Ishikawa (cell line): ENCODE data around the gene LRP1.

Experiments
- CEBPB ChIP-seq: IDR thresholded peaks from 2 replicates; pipeline ENCODE4 v1.6.1; 2012
- CREB1 ChIP-seq: IDR thresholded peaks from 2 replicates; pipeline ENCODE4 v1.6.1; 2012; ENCODE audit warnings: low read depth
- EGR1 ChIP-seq: IDR thresholded peaks from 2 replicates; pipeline ENCODE4 v1.6.1; 2012
- EP300 ChIP-seq: IDR thresholded peaks from 2 replicates; pipeline ENCODE4 v1.6.1; 2012; ENCODE audit warnings: borderline replicate concordance
- FOXM1 ChIP-seq: IDR thresholded peaks from 2 replicates; pipeline ENCODE4 v1.6.1; 2012; ENCODE audit warnings: low read depth, borderline replicate concordance
- MAX ChIP-seq: IDR thresholded peaks from 2 replicates; pipeline ENCODE4 v1.6.1; 2012
- NFIC ChIP-seq: IDR thresholded peaks from 2 replicates; pipeline ENCODE4 v1.6.1; 2012
- RAD21 ChIP-seq: IDR thresholded peaks from 2 replicates; pipeline ENCODE4 v1.6.1; 2012; ENCODE audit warnings: low read depth
- REST ChIP-seq: IDR thresholded peaks from 2 replicates; pipeline ENCODE4 v1.6.1; 2012; ENCODE audit warnings: low read depth, mild to moderate bottlenecking
- TAF1 ChIP-seq: IDR thresholded peaks from 2 replicates; pipeline ENCODE4 v1.6.1; 2012; ENCODE audit warnings: low read depth, mild to moderate bottlenecking
- TCF12 ChIP-seq: IDR thresholded peaks from 2 replicates; pipeline ENCODE4 v1.6.1; 2012; ENCODE audit warnings: low read depth
- TEAD4 ChIP-seq: IDR thresholded peaks from 2 replicates; pipeline ENCODE4 v1.6.1; 2012
- USF1 ChIP-seq: IDR thresholded peaks from 2 replicates; pipeline ENCODE4 v1.6.1; 2012
- YY1 ChIP-seq: IDR thresholded peaks from 2 replicates; pipeline ENCODE4 v1.6.1; 2012; ENCODE audit warnings: low read depth
- ZBTB7A ChIP-seq: IDR thresholded peaks from 2 replicates; pipeline ENCODE4 v1.6.1; 2012; ENCODE audit warnings: low read depth

LRP1 gene

GRCh38 chr12:57248934-57249742 is 120.9 kb downstream of the LRP1 start:
- no peak for TF ChIP-seq EGR1
- TF ChIP-seq RAD21 = no peak
- TF ChIP-seq YY1 = no peak
- TF ChIP-seq USF1 = no peak
- TF ChIP-seq NFIC = no peak
- TF ChIP-seq CEBPB = no peak
- no peak for TF ChIP-seq CREB1
- TF ChIP-seq MAX = no peak
- no peak for TF ChIP-seq FOXM1
- TF ChIP-seq TEAD4 = no peak
- TF ChIP-seq TAF1 = no peak
- TF ChIP-seq ZBTB7A = no peak

- TF ChIP-seq REST (no peak), MAX (no peak), CREB1 (no peak), TAF1 (no peak), ZBTB7A (no peak), EGR1 (no peak), USF1 (no peak), EP300 (no peak), YY1 (no peak)
These were observed 122.3 kb downstream of the LRP1 start for GRCh38 chr12:57250541-57250940.

- TF ChIP-seq EP300 (no peak), ZBTB7A (no peak), NFIC (no peak), FOXM1 (no peak), USF1 (no peak), TEAD4 (no peak), REST (no peak), MAX (no peak), TAF1 (no peak), EGR1 (no peak), YY1 (no peak), CEBPB (no peak), CREB1 (no peak), RAD21 (no peak), TCF12 (no peak)
These were observed 122.7 kb downstream of the LRP1 start, which contains the start of gene STAC3 for GRCh38 chr12:57250956-57251355. Gene STAC3, minus strand, starts transcription at chr12:57251187. Its CDS starts 1,551 bp downstream, at chr12:57249636.

GRCh38 chr12:57254506-57255280 is 126.4 kb downstream of the LRP1 start:
- no peak for TF ChIP-seq MAX
- TF ChIP-seq REST = peak; percentile 72
